WTC11 (cell line): ENCODE results near the gene SMNDC1. TPM values are rescaled to one million over a fixed set of nuclear protein-coding genes. Genes with fewer than 3 reads are reported as not detected.

Experiments
- ATAC-seq: fragments of 200-7000 bp; cut with Tn5 transposase; 2 replicates; pipeline ENCODE4 v1.10.0; 2021; ENCODE audit warnings: mild to moderate bottlenecking, moderate library complexity
- CTCF ChIA-PET: fragments of 300-600 bp; sonication (Branson Sonifier 250); formaldehyde crosslinking; loops from one replicate; lab custom pipeline; 2021; ENCODE audit warnings: antibody characterized with exemption; lab: Charles Lee
- POLR2A ChIA-PET: fragments of 350-600 bp; sonication (Branson Sonifier 250); formaldehyde crosslinking; loops from one replicate; lab custom pipeline; 2021; ENCODE audit warnings: antibody characterized with exemption; lab: Charles Lee
- DNase-seq: peaks from one replicate; pipeline ENCODE4 v3.0.0; 2021; ENCODE audit warnings: low spot score
- H3K27ac Mint-ChIP-seq: 2 replicates; pipeline ENCODE4 v1.8.0; 2021; ENCODE audit warnings: mixed read lengths
- H3K27me3 Mint-ChIP-seq: 2 replicates; pipeline ENCODE4 v1.8.0; 2021; ENCODE audit warnings: low read depth, mild to moderate bottlenecking, moderate library complexity, mixed read lengths
- H3K36me3 Mint-ChIP-seq: 2 replicates; pipeline ENCODE4 v1.8.0; 2021; ENCODE audit warnings: mixed read lengths
- H3K4me1 Mint-ChIP-seq: 2 replicates; pipeline ENCODE4 v1.8.0; 2022; ENCODE audit warnings: mixed read lengths
- H3K4me3 Mint-ChIP-seq: 2 replicates; pipeline ENCODE4 v1.8.0; 2021; ENCODE audit warnings: mild to moderate bottlenecking, moderate library complexity, mixed read lengths
- H3K9me3 Mint-ChIP-seq: 2 replicates; pipeline ENCODE4 v1.8.0; 2021; ENCODE audit warnings: mixed read lengths
- ESRRA ChIP-seq: sonication (generic); formaldehyde crosslinking; IDR thresholded peaks from 2 replicates; pipeline ENCODE4 v1.8.1; 2022; ENCODE audit warnings: mild to moderate bottlenecking, missing genetic modification reagents, borderline replicate concordance
- FOXP1 ChIP-seq: sonication (generic); formaldehyde crosslinking; IDR thresholded peaks from 2 replicates; pipeline ENCODE4 v1.8.0; 2022; ENCODE audit warnings: missing genetic modification reagents, mild to moderate bottlenecking, moderate library complexity, borderline replicate concordance
- GTF2I ChIP-seq: fragments of 250-450 bp; sonication (Bioruptor Pico); conservative IDR thresholded peaks from 2 replicates; pipeline ENCODE4 v1.4.0; 2021; ENCODE audit warnings: mild to moderate bottlenecking
- IRF2 ChIP-seq: sonication (generic); formaldehyde crosslinking; IDR thresholded peaks from 2 replicates; pipeline ENCODE4 v1.8.0; 2022; ENCODE audit warnings: low read depth, missing genetic modification reagents, borderline replicate concordance
- MXD4 ChIP-seq: fragments of 250-450 bp; sonication (Bioruptor Pico); IDR thresholded peaks from 2 replicates; pipeline ENCODE4 v1.8.0; 2021; ENCODE audit warnings: mild to moderate bottlenecking, moderate library complexity, borderline replicate concordance
- NFATC4 ChIP-seq: fragments of 250-450 bp; sonication (Bioruptor Pico); IDR thresholded peaks from 2 replicates; pipeline ENCODE4 v1.9.0; 2021; ENCODE audit warnings: mild to moderate bottlenecking
- NFE2L1 ChIP-seq: sonication (generic); formaldehyde crosslinking; IDR thresholded peaks from 2 replicates; pipeline ENCODE4 v1.8.1; 2023; ENCODE audit warnings: missing genetic modification reagents
- RELA ChIP-seq: sonication (generic); formaldehyde crosslinking; IDR thresholded peaks from 2 replicates; pipeline ENCODE4 v1.8.1; 2022; ENCODE audit warnings: missing genetic modification reagents, mild to moderate bottlenecking, borderline replicate concordance
- SMAD3 ChIP-seq: sonication (generic); formaldehyde crosslinking; IDR thresholded peaks from 2 replicates; pipeline ENCODE4 v1.8.0; 2022; ENCODE audit warnings: missing genetic modification reagents, mild to moderate bottlenecking, borderline replicate concordance
- SOX15 ChIP-seq: fragments of 250-450 bp; sonication (Bioruptor Pico); IDR thresholded peaks from 2 replicates; pipeline ENCODE4 v1.9.0; 2021; ENCODE audit warnings: mild to moderate bottlenecking
- SP1 ChIP-seq: sonication (generic); formaldehyde crosslinking; conservative IDR thresholded peaks from 2 replicates; pipeline ENCODE4 v1.8.1; 2022; ENCODE audit warnings: missing genetic modification reagents
- TCF7 ChIP-seq: sonication (generic); formaldehyde crosslinking; IDR thresholded peaks from 2 replicates; pipeline ENCODE4 v1.8.0; 2022; ENCODE audit warnings: mild to moderate bottlenecking, low read depth, missing genetic modification reagents, moderate library complexity
- ZNF317 ChIP-seq: sonication (generic); formaldehyde crosslinking; IDR thresholded peaks from 2 replicates; pipeline ENCODE4 v1.8.1; 2023; ENCODE audit warnings: low read depth, mild to moderate bottlenecking, moderate library complexity, missing genetic modification reagents, borderline replicate concordance
- ZNF671 ChIP-seq: fragments of 250-450 bp; sonication (Bioruptor Pico); IDR thresholded peaks from 2 replicates; pipeline ENCODE4 v1.8.0; 2021; ENCODE audit warnings: mild to moderate bottlenecking
- total RNA-seq: library from RNA; stranded (reverse); gene quantifications from 3 replicates; pipeline ENCODE4 v1.2.3, GENCODE V29; 2021
- TF ChIP-seq, protein P1 (sequence below): sonication (generic); formaldehyde crosslinking; IDR thresholded peaks from 2 replicates; pipeline ENCODE4 v1.8.0; 2023; ENCODE audit warnings: mild to moderate bottlenecking, missing genetic modification reagents
- TF ChIP-seq, protein P2 (sequence below): sonication (generic); formaldehyde crosslinking; IDR thresholded peaks from 2 replicates; pipeline ENCODE4 v1.8.1; 2023; ENCODE audit warnings: mild to moderate bottlenecking, missing genetic modification reagents, moderate library complexity
- TF ChIP-seq, protein P3 (sequence below): fragments of 250-450 bp; sonication (Bioruptor Pico); IDR thresholded peaks from 2 replicates; pipeline ENCODE4 v1.8.0; 2021; ENCODE audit warnings: mild to moderate bottlenecking
- TF ChIP-seq, protein P4 (sequence below): fragments of 250-450 bp; sonication (Bioruptor Pico); IDR thresholded peaks from 2 replicates; pipeline ENCODE4 v1.9.0; 2021; ENCODE audit warnings: moderate library complexity, mild to moderate bottlenecking, inconsistent platforms, borderline replicate concordance
- TF ChIP-seq, protein P5 (sequence below): sonication (generic); formaldehyde crosslinking; IDR thresholded peaks from 2 replicates; pipeline ENCODE4 v1.8.1; 2022; ENCODE audit warnings: low read depth, missing genetic modification reagents, borderline replicate concordance
- TF ChIP-seq, protein P6 (sequence below): sonication (generic); formaldehyde crosslinking; IDR thresholded peaks from 2 replicates; pipeline ENCODE4 v1.8.0; 2023; ENCODE audit warnings: missing genetic modification reagents, mild to moderate bottlenecking, borderline replicate concordance

The SMNDC1 gene
- total RNA-seq, 1 experiment from 2014 or later: 55.9 TPM

DNA sequence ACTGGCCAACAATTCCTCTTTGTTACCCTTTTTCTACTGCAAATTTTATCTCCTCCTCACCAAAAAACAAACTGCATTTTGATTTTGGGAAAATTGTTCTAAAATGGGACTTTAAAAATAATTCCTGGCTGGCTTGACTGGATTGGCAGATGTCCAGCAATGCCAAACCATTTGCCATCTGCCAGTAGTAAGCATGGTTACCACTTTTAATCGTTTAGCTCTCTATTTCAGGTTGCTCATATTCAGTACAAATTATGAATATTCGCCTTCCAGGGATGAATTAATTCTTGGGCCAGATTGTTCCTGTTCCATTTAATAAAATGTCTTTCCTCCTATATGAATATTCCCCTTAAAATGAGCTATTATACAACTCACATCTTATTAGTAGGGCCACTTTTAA lies 35.7 kb downstream of the SMNDC1 start:
- no peak for ATAC-seq

DNA sequence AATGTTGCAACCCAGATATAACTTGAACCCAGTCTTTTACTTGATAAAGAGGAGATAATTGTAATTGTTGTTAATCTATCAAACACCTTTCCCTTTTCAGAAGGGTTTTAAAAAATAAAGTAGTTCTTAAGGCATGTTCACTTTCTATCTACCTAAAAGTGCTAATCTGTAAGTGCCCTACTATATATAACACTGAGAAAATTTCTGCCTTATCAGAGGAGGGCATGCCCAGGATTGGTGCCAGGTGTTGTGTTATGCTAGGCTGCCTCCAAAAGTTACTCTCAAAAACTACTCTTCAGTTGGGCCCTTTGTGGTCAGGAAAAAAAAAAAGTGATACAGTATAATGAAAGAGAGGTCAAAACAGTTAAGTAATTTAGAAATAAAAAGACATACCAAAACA lies 36.3 kb downstream of the SMNDC1 start:
- Mint-ChIP-seq H3K4me1 (peaks cover under 1% of the 10 kb centered on the region), H3K27me3 (no peaks in the 10 kb centered on the region), H3K4me3 (no peak overlapping the region), H3K9me3 (no peaks in the 10 kb centered on the region), H3K36me3 (no peaks in the 10 kb centered on the region), H3K27ac (no peak overlapping the region)
- TF ChIP-seq NFE2L1 (CRISPR knock-in tag) (no peak), TCF7 (CRISPR knock-in tag) (no peak), MXD4 (CRISPR knock-in tag) (no peak), SMAD3 (CRISPR knock-in tag) (no peak), ZNF317 (CRISPR knock-in tag) (no peak)
- TF ChIP-seq, protein P1, sequence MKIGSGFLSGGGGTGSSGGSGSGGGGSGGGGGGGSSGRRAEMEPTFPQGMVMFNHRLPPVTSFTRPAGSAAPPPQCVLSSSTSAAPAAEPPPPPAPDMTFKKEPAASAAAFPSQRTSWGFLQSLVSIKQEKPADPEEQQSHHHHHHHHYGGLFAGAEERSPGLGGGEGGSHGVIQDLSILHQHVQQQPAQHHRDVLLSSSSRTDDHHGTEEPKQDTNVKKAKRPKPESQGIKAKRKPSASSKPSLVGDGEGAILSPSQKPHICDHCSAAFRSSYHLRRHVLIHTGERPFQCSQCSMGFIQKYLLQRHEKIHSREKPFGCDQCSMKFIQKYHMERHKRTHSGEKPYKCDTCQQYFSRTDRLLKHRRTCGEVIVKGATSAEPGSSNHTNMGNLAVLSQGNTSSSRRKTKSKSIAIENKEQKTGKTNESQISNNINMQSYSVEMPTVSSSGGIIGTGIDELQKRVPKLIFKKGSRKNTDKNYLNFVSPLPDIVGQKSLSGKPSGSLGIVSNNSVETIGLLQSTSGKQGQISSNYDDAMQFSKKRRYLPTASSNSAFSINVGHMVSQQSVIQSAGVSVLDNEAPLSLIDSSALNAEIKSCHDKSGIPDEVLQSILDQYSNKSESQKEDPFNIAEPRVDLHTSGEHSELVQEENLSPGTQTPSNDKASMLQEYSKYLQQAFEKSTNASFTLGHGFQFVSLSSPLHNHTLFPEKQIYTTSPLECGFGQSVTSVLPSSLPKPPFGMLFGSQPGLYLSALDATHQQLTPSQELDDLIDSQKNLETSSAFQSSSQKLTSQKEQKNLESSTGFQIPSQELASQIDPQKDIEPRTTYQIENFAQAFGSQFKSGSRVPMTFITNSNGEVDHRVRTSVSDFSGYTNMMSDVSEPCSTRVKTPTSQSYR (CRISPR knock-in tag): no peak
- TF ChIP-seq, protein P2, sequence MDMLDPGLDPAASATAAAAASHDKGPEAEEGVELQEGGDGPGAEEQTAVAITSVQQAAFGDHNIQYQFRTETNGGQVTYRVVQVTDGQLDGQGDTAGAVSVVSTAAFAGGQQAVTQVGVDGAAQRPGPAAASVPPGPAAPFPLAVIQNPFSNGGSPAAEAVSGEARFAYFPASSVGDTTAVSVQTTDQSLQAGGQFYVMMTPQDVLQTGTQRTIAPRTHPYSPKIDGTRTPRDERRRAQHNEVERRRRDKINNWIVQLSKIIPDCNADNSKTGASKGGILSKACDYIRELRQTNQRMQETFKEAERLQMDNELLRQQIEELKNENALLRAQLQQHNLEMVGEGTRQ (CRISPR knock-in tag): no peak
- TF ChIP-seq, protein P3, sequence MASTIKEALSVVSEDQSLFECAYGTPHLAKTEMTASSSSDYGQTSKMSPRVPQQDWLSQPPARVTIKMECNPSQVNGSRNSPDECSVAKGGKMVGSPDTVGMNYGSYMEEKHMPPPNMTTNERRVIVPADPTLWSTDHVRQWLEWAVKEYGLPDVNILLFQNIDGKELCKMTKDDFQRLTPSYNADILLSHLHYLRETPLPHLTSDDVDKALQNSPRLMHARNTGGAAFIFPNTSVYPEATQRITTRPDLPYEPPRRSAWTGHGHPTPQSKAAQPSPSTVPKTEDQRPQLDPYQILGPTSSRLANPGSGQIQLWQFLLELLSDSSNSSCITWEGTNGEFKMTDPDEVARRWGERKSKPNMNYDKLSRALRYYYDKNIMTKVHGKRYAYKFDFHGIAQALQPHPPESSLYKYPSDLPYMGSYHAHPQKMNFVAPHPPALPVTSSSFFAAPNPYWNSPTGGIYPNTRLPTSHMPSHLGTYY (CRISPR knock-in tag): no peak
- TF ChIP-seq, protein P4, sequence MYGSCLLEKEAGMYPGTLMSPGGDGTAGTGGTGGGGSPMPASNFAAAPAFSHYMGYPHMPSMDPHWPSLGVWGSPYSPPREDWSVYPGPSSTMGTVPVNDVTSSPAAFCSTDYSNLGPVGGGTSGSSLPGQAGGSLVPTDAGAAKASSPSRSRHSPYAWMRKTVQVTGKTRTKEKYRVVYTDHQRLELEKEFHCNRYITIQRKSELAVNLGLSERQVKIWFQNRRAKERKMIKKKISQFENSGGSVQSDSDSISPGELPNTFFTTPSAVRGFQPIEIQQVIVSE (CRISPR knock-in tag): no peak
- ChIA-PET POLR2A (no interaction called here), CTCF (no interaction called here)
- DNase-seq (no peak), ATAC-seq (no peak)

More for the DNA sequence above, 35.7 kb downstream of the SMNDC1 start:
- ChIA-PET CTCF (interaction anchor here (0.8 kb wide), 1 partner anchor 385 kb away, joined by 3 read pairs; no protein-coding TSS in a partner anchor), POLR2A (no interaction called here)
- DNase-seq: no peak
- H3K4me3 Mint-ChIP-seq: no peak overlapping the region
- no peaks in the 10 kb centered on the region for H3K9me3 Mint-ChIP-seq
- no peak overlapping the region for H3K27ac Mint-ChIP-seq
- peaks cover 6% of the 10 kb centered on the region for H3K4me1 Mint-ChIP-seq
- no peaks in the 10 kb centered on the region for H3K27me3 Mint-ChIP-seq
- no peak for TF ChIP-seq SP1 (CRISPR knock-in tag)
- no peak for TF ChIP-seq SOX15
- no peak for TF ChIP-seq NFATC4 (CRISPR knock-in tag)
- no peak for TF ChIP-seq ESRRA (CRISPR knock-in tag)
- no peak for TF ChIP-seq GTF2I (CRISPR knock-in tag)
- H3K36me3 Mint-ChIP-seq: no peaks in the 10 kb centered on the region

DNA sequence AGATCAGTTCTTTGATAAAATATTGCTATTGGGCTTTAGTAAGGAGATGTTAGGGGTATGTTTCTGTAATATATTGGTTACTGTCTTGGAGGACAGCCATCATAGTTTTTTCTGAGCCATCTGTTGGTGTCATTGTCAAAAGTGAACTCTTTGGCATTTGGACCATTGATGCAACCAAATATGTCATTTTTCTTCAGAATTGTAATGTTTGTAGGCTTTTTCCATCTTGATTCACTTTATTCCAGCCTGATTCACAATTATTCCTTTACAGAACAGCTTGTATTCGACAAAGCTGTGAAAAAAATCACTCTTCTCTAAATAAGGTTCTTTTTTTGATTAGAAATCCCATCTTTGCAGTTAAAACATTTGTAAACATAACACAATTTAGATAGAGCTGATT lies 37.4 kb downstream of the SMNDC1 start:
- Mint-ChIP-seq H3K36me3 (no peaks in the 10 kb centered on the region), H3K27ac (no peak overlapping the region), H3K27me3 (no peaks in the 10 kb centered on the region), H3K9me3 (no peaks in the 10 kb centered on the region), H3K4me1 (no peaks in the 10 kb centered on the region), H3K4me3 (no peak overlapping the region)
- ATAC-seq: no peak
- CTCF ChIA-PET: no interaction called here
- DNase-seq: no peak
- POLR2A ChIA-PET: no interaction called here
- TF ChIP-seq, protein P5, sequence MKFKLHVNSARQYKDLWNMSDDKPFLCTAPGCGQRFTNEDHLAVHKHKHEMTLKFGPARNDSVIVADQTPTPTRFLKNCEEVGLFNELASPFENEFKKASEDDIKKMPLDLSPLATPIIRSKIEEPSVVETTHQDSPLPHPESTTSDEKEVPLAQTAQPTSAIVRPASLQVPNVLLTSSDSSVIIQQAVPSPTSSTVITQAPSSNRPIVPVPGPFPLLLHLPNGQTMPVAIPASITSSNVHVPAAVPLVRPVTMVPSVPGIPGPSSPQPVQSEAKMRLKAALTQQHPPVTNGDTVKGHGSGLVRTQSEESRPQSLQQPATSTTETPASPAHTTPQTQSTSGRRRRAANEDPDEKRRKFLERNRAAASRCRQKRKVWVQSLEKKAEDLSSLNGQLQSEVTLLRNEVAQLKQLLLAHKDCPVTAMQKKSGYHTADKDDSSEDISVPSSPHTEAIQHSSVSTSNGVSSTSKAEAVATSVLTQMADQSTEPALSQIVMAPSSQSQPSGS: no peak
- no peak for TF ChIP-seq RELA
- no peak for TF ChIP-seq ZNF671
- no peak for TF ChIP-seq IRF2 (CRISPR knock-in tag)
- TF ChIP-seq, protein P2 (CRISPR knock-in tag): no peak
- TF ChIP-seq, protein P6, sequence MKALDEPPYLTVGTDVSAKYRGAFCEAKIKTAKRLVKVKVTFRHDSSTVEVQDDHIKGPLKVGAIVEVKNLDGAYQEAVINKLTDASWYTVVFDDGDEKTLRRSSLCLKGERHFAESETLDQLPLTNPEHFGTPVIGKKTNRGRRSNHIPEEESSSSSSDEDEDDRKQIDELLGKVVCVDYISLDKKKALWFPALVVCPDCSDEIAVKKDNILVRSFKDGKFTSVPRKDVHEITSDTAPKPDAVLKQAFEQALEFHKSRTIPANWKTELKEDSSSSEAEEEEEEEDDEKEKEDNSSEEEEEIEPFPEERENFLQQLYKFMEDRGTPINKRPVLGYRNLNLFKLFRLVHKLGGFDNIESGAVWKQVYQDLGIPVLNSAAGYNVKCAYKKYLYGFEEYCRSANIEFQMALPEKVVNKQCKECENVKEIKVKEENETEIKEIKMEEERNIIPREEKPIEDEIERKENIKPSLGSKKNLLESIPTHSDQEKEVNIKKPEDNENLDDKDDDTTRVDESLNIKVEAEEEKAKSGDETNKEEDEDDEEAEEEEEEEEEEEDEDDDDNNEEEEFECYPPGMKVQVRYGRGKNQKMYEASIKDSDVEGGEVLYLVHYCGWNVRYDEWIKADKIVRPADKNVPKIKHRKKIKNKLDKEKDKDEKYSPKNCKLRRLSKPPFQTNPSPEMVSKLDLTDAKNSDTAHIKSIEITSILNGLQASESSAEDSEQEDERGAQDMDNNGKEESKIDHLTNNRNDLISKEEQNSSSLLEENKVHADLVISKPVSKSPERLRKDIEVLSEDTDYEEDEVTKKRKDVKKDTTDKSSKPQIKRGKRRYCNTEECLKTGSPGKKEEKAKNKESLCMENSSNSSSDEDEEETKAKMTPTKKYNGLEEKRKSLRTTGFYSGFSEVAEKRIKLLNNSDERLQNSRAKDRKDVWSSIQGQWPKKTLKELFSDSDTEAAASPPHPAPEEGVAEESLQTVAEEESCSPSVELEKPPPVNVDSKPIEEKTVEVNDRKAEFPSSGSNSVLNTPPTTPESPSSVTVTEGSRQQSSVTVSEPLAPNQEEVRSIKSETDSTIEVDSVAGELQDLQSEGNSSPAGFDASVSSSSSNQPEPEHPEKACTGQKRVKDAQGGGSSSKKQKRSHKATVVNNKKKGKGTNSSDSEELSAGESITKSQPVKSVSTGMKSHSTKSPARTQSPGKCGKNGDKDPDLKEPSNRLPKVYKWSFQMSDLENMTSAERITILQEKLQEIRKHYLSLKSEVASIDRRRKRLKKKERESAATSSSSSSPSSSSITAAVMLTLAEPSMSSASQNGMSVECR (CRISPR knock-in tag): no peak
- TF ChIP-seq FOXP1 (CRISPR knock-in tag): no peak
